ENCODE measurements around the gene LRRC70. TPM values are rescaled to one million over a fixed set of nuclear protein-coding genes. Genes with fewer than 3 reads are reported as not detected.

LRRC70 gene
- total RNA-seq, 1 experiment from 2014 or later = 6.5 TPM

DNA sequence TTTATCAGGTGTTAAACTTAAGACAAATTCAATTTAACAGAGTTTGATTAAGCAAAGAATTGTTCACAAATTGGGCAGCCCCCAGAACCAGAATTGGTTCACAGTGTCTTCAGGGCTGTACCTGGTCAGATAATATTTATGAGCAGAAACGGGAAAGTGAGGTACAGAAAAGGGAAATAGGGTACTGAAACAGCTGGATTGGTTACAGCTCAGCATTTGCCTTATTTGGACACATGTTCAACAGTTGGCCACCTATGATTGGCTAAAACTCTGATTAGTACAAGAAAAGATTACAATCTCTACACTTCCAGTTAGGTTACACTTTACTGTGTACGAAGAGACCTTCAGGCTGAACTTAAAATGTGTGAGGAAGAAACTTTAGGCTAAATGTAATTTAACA lies 18.7 kb downstream of the LRRC70 start:
- Histone ChIP-seq H3K9ac (ENCODE audit: low read length) (no peak overlapping the region), H3K27me3 (ENCODE audit: low read length) (no peaks in the 10 kb centered on the region), H3K4me1 (ENCODE audit: low read length) (no peaks in the 10 kb centered on the region), H3K9me3 (ENCODE audit: low read length) (no peaks in the 10 kb centered on the region), H3K36me3 (ENCODE audit: insufficient read depth, low read length) (peaks cover 6% of the 10 kb centered on the region; the same call in 1 of the 2 replicates), H3K4me2 (ENCODE audit: low read depth, low read length, poor library complexity, severe bottlenecking) (no peak overlapping the region), H3K9me2 (replicated peaks; ENCODE audit: insufficient read depth, low read length) (no peaks in the 10 kb centered on the region), H3K79me2 (ENCODE audit: low read length) (peaks cover 9% of the 10 kb centered on the region; the same call in 1 of the 2 replicates), H4K20me1 (ENCODE audit: insufficient read depth, low read depth, low read length) (no peaks in the 10 kb centered on the region), H2AFZ (ENCODE audit: low read length) (no peak overlapping the region), H3K4me3 (ENCODE audit: low read length) (no peak overlapping the region), H3K27ac (ENCODE audit: low read length) (no peak overlapping the region)
- no peak for DNase-seq

DNA sequence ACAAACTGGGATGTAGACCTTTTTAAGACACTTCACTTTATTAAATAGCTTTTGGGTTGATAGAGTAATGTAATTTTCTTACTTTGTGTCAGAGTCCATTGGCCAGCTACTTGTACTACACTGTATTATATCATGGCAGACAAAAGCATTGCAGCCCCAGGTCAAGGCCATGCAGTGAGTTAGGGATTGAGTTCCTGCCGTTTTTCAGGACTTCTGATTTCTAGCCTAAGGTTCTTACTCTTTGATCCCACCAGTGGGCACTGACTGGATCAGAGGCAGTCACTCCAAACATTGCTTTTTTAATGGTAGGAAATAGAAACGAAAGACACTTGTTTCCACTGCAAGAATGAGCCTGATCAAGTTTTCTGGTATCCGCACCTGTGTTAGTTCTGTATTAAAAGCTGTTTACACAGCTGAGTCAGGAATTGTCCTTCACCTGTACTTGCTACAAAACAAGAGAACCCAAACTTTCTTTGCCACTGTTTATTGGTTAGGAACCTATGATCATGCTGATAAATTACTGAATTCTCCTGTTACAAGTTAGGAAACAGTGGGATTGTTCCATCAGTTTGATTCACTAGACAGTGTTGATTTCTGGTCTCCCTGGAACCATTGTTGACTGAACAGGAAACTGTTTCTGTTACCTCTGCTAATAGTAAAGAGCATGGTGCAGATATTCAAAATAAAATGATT lies 22.1 kb downstream of the LRRC70 start:
- Histone ChIP-seq H3K9me2 (replicated peaks; ENCODE audit: insufficient read depth, low read length) (no peaks in the 10 kb centered on the region), H3K27me3 (ENCODE audit: low read length) (no peaks in the 10 kb centered on the region), H3K4me1 (ENCODE audit: low read length) (no peaks in the 10 kb centered on the region), H3K4me3 (ENCODE audit: low read length) (no peak overlapping the region), H3K36me3 (ENCODE audit: insufficient read depth, low read length) (no peaks in the 10 kb centered on the region), H3K9ac (ENCODE audit: low read length) (no peak overlapping the region), H4K20me1 (ENCODE audit: insufficient read depth, low read depth, low read length) (no peaks in the 10 kb centered on the region), H3K9me3 (ENCODE audit: low read length) (no peaks in the 10 kb centered on the region), H3K4me2 (ENCODE audit: low read depth, low read length, poor library complexity, severe bottlenecking) (no peak overlapping the region), H3K27ac (ENCODE audit: low read length) (no peak overlapping the region), H3K79me2 (ENCODE audit: low read length) (peaks cover 7% of the 10 kb centered on the region; the same call in 1 of the 2 replicates), H2AFZ (ENCODE audit: low read length) (no peak overlapping the region)
- no peak for DNase-seq

- H3K9me2 ChIP-seq (replicated peaks; ENCODE audit: insufficient read depth, low read length) = no peaks in the 10 kb centered on the region
- H3K9me3 ChIP-seq (ENCODE audit: low read length) = no peaks in the 10 kb centered on the region
- no peak overlapping the region for H3K27ac ChIP-seq (ENCODE audit: low read length)
- no peaks in the 10 kb centered on the region for H3K27me3 ChIP-seq (ENCODE audit: low read length)
- no peak for DNase-seq
- H4K20me1 ChIP-seq (ENCODE audit: insufficient read depth, low read depth, low read length) = no peaks in the 10 kb centered on the region
- H3K79me2 ChIP-seq (ENCODE audit: low read length) = peaks cover 5% of the 10 kb centered on the region
- H3K4me2 ChIP-seq (ENCODE audit: low read depth, low read length, poor library complexity, severe bottlenecking) = no peak overlapping the region
- H3K36me3 ChIP-seq (ENCODE audit: insufficient read depth, low read length) = no peaks in the 10 kb centered on the region
- H3K9ac ChIP-seq (ENCODE audit: low read length) = no peak overlapping the region
- H3K4me1 ChIP-seq (ENCODE audit: low read length) = no peaks in the 10 kb centered on the region
- H2AFZ ChIP-seq (ENCODE audit: low read length) = no peak overlapping the region
- no peak overlapping the region for H3K4me3 ChIP-seq (ENCODE audit: low read length)
Measured at GRCh38 chr5:62603934-62604333, 25.3 kb downstream of the LRRC70 start.

DNA sequence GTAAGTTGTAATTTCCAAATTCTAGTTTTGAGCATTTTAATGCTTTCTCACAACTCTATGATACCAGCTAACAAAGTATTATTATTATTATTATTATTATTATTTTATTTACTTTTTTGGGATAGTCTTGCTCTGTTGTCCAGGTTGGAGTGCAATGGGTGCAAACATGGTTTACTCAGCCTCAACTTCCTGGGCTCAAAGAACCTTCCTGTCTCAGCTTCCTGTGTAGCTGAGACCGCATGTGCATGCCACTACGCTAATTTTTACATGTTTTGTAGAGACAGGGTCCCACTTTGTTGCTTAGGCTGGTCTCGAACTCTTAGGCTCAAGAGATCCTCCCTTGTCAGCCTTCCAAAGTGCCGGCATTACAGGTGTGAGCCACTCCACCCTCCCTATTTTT lies 27.0 kb downstream of the LRRC70 start:
- H3K9me2 ChIP-seq (replicated peaks; ENCODE audit: insufficient read depth, low read length) = no peaks in the 10 kb centered on the region
- no peaks in the 10 kb centered on the region for H3K9me3 ChIP-seq (ENCODE audit: low read length)
- H3K27ac ChIP-seq (ENCODE audit: low read length) = no peak overlapping the region
- no peaks in the 10 kb centered on the region for H4K20me1 ChIP-seq (ENCODE audit: insufficient read depth, low read depth, low read length)
- H3K4me2 ChIP-seq (ENCODE audit: low read depth, low read length, poor library complexity, severe bottlenecking) = no peak overlapping the region
- peaks cover 8% of the 10 kb centered on the region for H3K79me2 ChIP-seq (ENCODE audit: low read length)
- H3K36me3 ChIP-seq (ENCODE audit: insufficient read depth, low read length) = no peaks in the 10 kb centered on the region
- no peaks in the 10 kb centered on the region for H3K27me3 ChIP-seq (ENCODE audit: low read length)
- DNase-seq = no peak
- H3K4me3 ChIP-seq (ENCODE audit: low read length) = no peak overlapping the region
- H2AFZ ChIP-seq (ENCODE audit: low read length) = no peak overlapping the region
- H3K9ac ChIP-seq (ENCODE audit: low read length) = no peak overlapping the region
- no peaks in the 10 kb centered on the region for H3K4me1 ChIP-seq (ENCODE audit: low read length)

- peaks cover 3% of the 10 kb centered on the region; the same call in 1 of the 2 replicates for H3K79me2 ChIP-seq (ENCODE audit: low read length)
- H3K9me3 ChIP-seq (ENCODE audit: low read length) = no peaks in the 10 kb centered on the region
- no peaks in the 10 kb centered on the region for H3K4me1 ChIP-seq (ENCODE audit: low read length)
- no peaks in the 10 kb centered on the region for H3K9me2 ChIP-seq (replicated peaks; ENCODE audit: insufficient read depth, low read length)
- no peak overlapping the region for H3K9ac ChIP-seq (ENCODE audit: low read length)
- H3K27me3 ChIP-seq (ENCODE audit: low read length) = no peaks in the 10 kb centered on the region
- no peak for DNase-seq
- no peak overlapping the region for H3K4me3 ChIP-seq (ENCODE audit: low read length)
- H2AFZ ChIP-seq (ENCODE audit: low read length) = no peak overlapping the region
- H3K36me3 ChIP-seq (ENCODE audit: insufficient read depth, low read length) = no peaks in the 10 kb centered on the region
- no peak overlapping the region for H3K4me2 ChIP-seq (ENCODE audit: low read depth, low read length, poor library complexity, severe bottlenecking)
- no peak overlapping the region for H3K27ac ChIP-seq (ENCODE audit: low read length)
- no peaks in the 10 kb centered on the region for H4K20me1 ChIP-seq (ENCODE audit: insufficient read depth, low read depth, low read length)
Measured at GRCh38 chr5:62606878-62607277, 28.3 kb downstream of the LRRC70 start.

- no peaks in the 10 kb centered on the region for H4K20me1 ChIP-seq (ENCODE audit: insufficient read depth, low read depth, low read length)
- no peaks in the 10 kb centered on the region for H3K9me2 ChIP-seq (replicated peaks; ENCODE audit: insufficient read depth, low read length)
- no peaks in the 10 kb centered on the region for H3K27me3 ChIP-seq (ENCODE audit: low read length)
- no peaks in the 10 kb centered on the region for H3K4me1 ChIP-seq (ENCODE audit: low read length)
- no peak overlapping the region for H2AFZ ChIP-seq (ENCODE audit: low read length)
- no peak overlapping the region for H3K9ac ChIP-seq (ENCODE audit: low read length)
- H3K27ac ChIP-seq (ENCODE audit: low read length) = no peak overlapping the region
- no peak overlapping the region for H3K4me3 ChIP-seq (ENCODE audit: low read length)
- DNase-seq = no peak
- H3K79me2 ChIP-seq (ENCODE audit: low read length) = peaks cover 3% of the 10 kb centered on the region; the same call in 1 of the 2 replicates
- H3K36me3 ChIP-seq (ENCODE audit: insufficient read depth, low read length) = no peaks in the 10 kb centered on the region
- H3K4me2 ChIP-seq (ENCODE audit: low read depth, low read length, poor library complexity, severe bottlenecking) = no peak overlapping the region
- H3K9me3 ChIP-seq (ENCODE audit: low read length) = no peaks in the 10 kb centered on the region
Measured at GRCh38 chr5:62607615-62608014, 29.0 kb downstream of the LRRC70 start.

GRCh38 chr5:62608529-62609511 lies 30.2 kb downstream of the LRRC70 start:
- Histone ChIP-seq H3K9me2 (replicated peaks; ENCODE audit: insufficient read depth, low read length) (no peaks in the 10 kb centered on the region), H3K36me3 (ENCODE audit: insufficient read depth, low read length) (no peaks in the 10 kb centered on the region), H3K27me3 (ENCODE audit: low read length) (no peaks in the 10 kb centered on the region), H2AFZ (ENCODE audit: low read length) (no peak overlapping the region), H3K4me1 (ENCODE audit: low read length) (no peaks in the 10 kb centered on the region), H3K4me2 (ENCODE audit: low read depth, low read length, poor library complexity, severe bottlenecking) (no peak overlapping the region), H4K20me1 (ENCODE audit: insufficient read depth, low read depth, low read length) (no peaks in the 10 kb centered on the region), H3K4me3 (ENCODE audit: low read length) (no peak overlapping the region), H3K9me3 (ENCODE audit: low read length) (no peaks in the 10 kb centered on the region), H3K27ac (ENCODE audit: low read length) (no peak overlapping the region), H3K79me2 (ENCODE audit: low read length) (peaks cover 5% of the 10 kb centered on the region; the same call in 1 of the 2 replicates), H3K9ac (ENCODE audit: low read length) (no peak overlapping the region)
- DNase-seq = no peak

DNA sequence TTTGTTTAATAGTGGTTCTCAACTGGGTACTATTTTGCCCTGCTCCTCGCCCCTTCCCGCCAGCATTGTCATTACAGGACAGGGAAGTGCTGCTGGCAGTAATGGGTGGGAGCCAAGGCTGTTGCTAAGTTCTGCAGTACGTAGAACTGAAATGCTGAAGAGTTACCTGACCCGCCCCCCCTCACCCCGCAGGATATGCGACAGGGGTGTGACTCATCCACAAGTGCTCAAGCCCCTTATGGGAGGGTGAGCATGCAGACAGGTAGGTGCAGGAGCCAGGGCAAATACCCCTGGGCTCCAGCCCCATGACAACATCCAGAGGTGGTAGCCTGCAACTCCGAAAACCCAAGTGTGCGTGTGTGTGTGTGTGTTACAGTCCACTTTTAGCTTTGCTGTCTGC lies 35.7 kb downstream of the LRRC70 start:
- Histone ChIP-seq H3K4me2 (ENCODE audit: low read depth, low read length, poor library complexity, severe bottlenecking) (no peak overlapping the region), H3K36me3 (ENCODE audit: insufficient read depth, low read length) (no peaks in the 10 kb centered on the region), H3K9me3 (ENCODE audit: low read length) (no peaks in the 10 kb centered on the region), H3K79me2 (ENCODE audit: low read length) (0 out of 2 replicates have a peak, but pooled peaks cover 6% of the 10 kb centered on the region), H3K4me1 (ENCODE audit: low read length) (no peaks in the 10 kb centered on the region), H2AFZ (ENCODE audit: low read length) (no peak overlapping the region), H3K27me3 (ENCODE audit: low read length) (no peaks in the 10 kb centered on the region), H3K9ac (ENCODE audit: low read length) (no peak overlapping the region), H3K4me3 (ENCODE audit: low read length) (no peak overlapping the region), H3K27ac (ENCODE audit: low read length) (no peak overlapping the region), H3K9me2 (replicated peaks; ENCODE audit: insufficient read depth, low read length) (no peaks in the 10 kb centered on the region), H4K20me1 (ENCODE audit: insufficient read depth, low read depth, low read length) (no peaks in the 10 kb centered on the region)
- no peak for DNase-seq
